PC-9 (cell line): Measurements from ENCODE around the gene DPH1. TPM values are rescaled to one million over a fixed set of nuclear protein-coding genes. Genes with fewer than 3 reads are reported as not detected.
A peak's percentile ranks its signal among the peaks of the same experiment; 100 is the strongest.

Experiments
- BruUV-seq: library from RNA; stranded (reverse); fragments of 400-500 nt; replicated peaks from 2 replicates; lab custom pipeline; 2021; lab: Mats Ljungman, UMichigan
- CTCF ChIA-PET: fragments of 300-600 bp; sonication (Branson Sonifier 250); formaldehyde crosslinking; loops from one replicate; lab custom pipeline; 2022; ENCODE audit warnings: antibody characterized with exemption; lab: Charles Lee
- POLR2A ChIA-PET: fragments of 300-600 bp; sonication (Branson Sonifier 250); formaldehyde crosslinking; loops from one replicate; lab custom pipeline; 2022; ENCODE audit warnings: antibody characterized with exemption; ENCODE audit not compliant: unreplicated experiment; lab: Charles Lee
- DNase-seq, 2 experiments: peaks; one replicate each; pipeline versions ENCODE4 v3.0.0 to v3.0.0-alpha.2; 2015 to 2022; ENCODE audit warnings: mixed read lengths in 1 of 2
- H2AFZ ChIP-seq: fragments of 200-600 bp; sonication (generic); 2 replicates; pipeline ENCODE4 v1.8.1; 2017; ENCODE audit warnings: antibody characterized with exemption
- H3F3A ChIP-seq: fragments of 200-600 bp; sonication (generic); 2 replicates; pipeline ENCODE4 v1.8.1; 2017; ENCODE audit warnings: antibody characterized with exemption, mild to moderate bottlenecking, low read depth; ENCODE audit not compliant: insufficient read depth
- H3K27ac ChIP-seq: fragments of 200-600 bp; sonication (generic); 2 replicates; pipeline ENCODE4 v1.6.1; 2016; ENCODE audit warnings: mixed run types
- H3K27me3 ChIP-seq: fragments of 200-600 bp; sonication (generic); 2 replicates; pipeline ENCODE4 v1.6.1; 2016; ENCODE audit warnings: low read depth, mixed run types; ENCODE audit not compliant: insufficient read depth
- H3K36me3 ChIP-seq: fragments of 200-600 bp; sonication (generic); 2 replicates; pipeline ENCODE4 v1.6.1; 2016; ENCODE audit warnings: low read depth, mixed run types
- H3K4me1 ChIP-seq: fragments of 200-600 bp; sonication (generic); replicated peaks from 2 replicates; pipeline ENCODE4 v1.6.1; 2016; ENCODE audit warnings: mixed run types; ENCODE audit not compliant: insufficient read depth
- H3K4me2 ChIP-seq: fragments of 200-600 bp; sonication (generic); 2 replicates; pipeline ENCODE4 v1.6.1; 2017; ENCODE audit warnings: mixed run types
- H3K4me3 ChIP-seq: fragments of 200-600 bp; sonication (generic); 2 replicates; pipeline ENCODE4 v1.6.1; 2016; ENCODE audit warnings: mixed run types
- H3K79me2 ChIP-seq: fragments of 200-600 bp; sonication (generic); 2 replicates; pipeline ENCODE4 v1.6.1; 2017; ENCODE audit warnings: low read depth, mixed run types
- H3K9me2 ChIP-seq: fragments of 200-600 bp; sonication (generic); 2 replicates; pipeline ENCODE4 v1.8.1; 2017; ENCODE audit warnings: mild to moderate bottlenecking; ENCODE audit not compliant: insufficient read depth
- H3K9me3 ChIP-seq: fragments of 200-600 bp; sonication (generic); 2 replicates; pipeline ENCODE4 v1.8.1; 2016; ENCODE audit warnings: low read depth; ENCODE audit not compliant: insufficient read depth
- H4K20me1 ChIP-seq: fragments of 200-600 bp; sonication (generic); 2 replicates; pipeline ENCODE4 v1.8.1; 2017; ENCODE audit not compliant: insufficient read depth
- EZH2 ChIP-seq: fragments of 200-600 bp; sonication (generic); IDR thresholded peaks from 2 replicates; pipeline ENCODE4 v1.8.0; 2017; ENCODE audit warnings: antibody characterized with exemption, low read depth
- intact Hi-C: fragments of 100-400 bp; cut with micrococcal nuclease; formaldehyde crosslinking; loops from one replicate; pipeline ENCODE4 v1.10.0; 2022; ENCODE audit not compliant: unreplicated experiment
- total RNA-seq: library from RNA; stranded (reverse); gene quantifications from 2 replicates; pipeline ENCODE4 v1.2.3, GENCODE V29; 2021
- TF ChIP-seq, protein P1 (sequence below): fragments of 200-600 bp; sonication (generic); conservative IDR thresholded peaks from 2 replicates; pipeline ENCODE4 v1.6.1; 2017; ENCODE audit warnings: mixed run types, antibody characterized with exemption, mild to moderate bottlenecking, moderate library complexity

The DPH1 gene
- total RNA-seq, 1 experiment from 2014 or later: 36.7 TPM

GRCh38 chr17:2049333-2050299, 19.7 kb downstream of the DPH1 start:
- POLR2A ChIA-PET: interaction anchor here (0.7 kb wide), 1 partner anchor 42 kb away, joined by 3 read pairs; no protein-coding TSS in a partner anchor
- BruUV-seq: TSS peak; percentile 47
- Histone ChIP-seq H2AFZ (peak overlapping the region; percentile 91), H3K36me3 (no peaks in the 10 kb centered on the region), H3K27me3 (peaks cover 12% of the 10 kb centered on the region), H3K4me3 (peak overlapping the region; percentile 87), H3K9me3 (no peaks in the 10 kb centered on the region), H3F3A (peaks cover 20% of the 10 kb centered on the region), H4K20me1 (no peaks in the 10 kb centered on the region), H3K79me2 (0 out of 2 replicates have a peak, but pooled peaks cover 3% of the 10 kb centered on the region), H3K9me2 (no peaks in the 10 kb centered on the region), H3K4me1 (peaks cover 20% of the 10 kb centered on the region), H3K27ac (no peak overlapping the region), H3K4me2 (peak overlapping the region; percentile 100)
- intact Hi-C loops: loop anchor here (5.0 kb wide), 3 partner anchors 233 to 353 kb away; partner anchors contain the start of gene MNT
- TF ChIP-seq, protein P1, sequence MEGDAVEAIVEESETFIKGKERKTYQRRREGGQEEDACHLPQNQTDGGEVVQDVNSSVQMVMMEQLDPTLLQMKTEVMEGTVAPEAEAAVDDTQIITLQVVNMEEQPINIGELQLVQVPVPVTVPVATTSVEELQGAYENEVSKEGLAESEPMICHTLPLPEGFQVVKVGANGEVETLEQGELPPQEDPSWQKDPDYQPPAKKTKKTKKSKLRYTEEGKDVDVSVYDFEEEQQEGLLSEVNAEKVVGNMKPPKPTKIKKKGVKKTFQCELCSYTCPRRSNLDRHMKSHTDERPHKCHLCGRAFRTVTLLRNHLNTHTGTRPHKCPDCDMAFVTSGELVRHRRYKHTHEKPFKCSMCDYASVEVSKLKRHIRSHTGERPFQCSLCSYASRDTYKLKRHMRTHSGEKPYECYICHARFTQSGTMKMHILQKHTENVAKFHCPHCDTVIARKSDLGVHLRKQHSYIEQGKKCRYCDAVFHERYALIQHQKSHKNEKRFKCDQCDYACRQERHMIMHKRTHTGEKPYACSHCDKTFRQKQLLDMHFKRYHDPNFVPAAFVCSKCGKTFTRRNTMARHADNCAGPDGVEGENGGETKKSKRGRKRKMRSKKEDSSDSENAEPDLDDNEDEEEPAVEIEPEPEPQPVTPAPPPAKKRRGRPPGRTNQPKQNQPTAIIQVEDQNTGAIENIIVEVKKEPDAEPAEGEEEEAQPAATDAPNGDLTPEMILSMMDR: no peak
- no peak for TF ChIP-seq EZH2
- DNase-seq: peak in 1 of 2 experiments; percentile 87
- CTCF ChIA-PET: no interaction called here

- H2AFZ ChIP-seq: 0 out of 2 replicates have a peak overlapping the region, but pooled peaks have one; percentile 64
- TF ChIP-seq, protein P1: no peak
- TF ChIP-seq EZH2: no peak
- H3K36me3 ChIP-seq: no peaks in the 10 kb centered on the region
- peaks cover 14% of the 10 kb centered on the region for H3K4me1 ChIP-seq
- H3K27me3 ChIP-seq: peaks cover 12% of the 10 kb centered on the region
- H3K4me2 ChIP-seq: peak overlapping the region; percentile 87
- no peak overlapping the region for H3K27ac ChIP-seq
- H3K9me3 ChIP-seq: no peaks in the 10 kb centered on the region
- POLR2A ChIA-PET: interaction anchor here (0.6 kb wide), 1 partner anchor 341 kb away, joined by 7 read pairs; no protein-coding TSS in a partner anchor
- no peaks in the 10 kb centered on the region for H4K20me1 ChIP-seq
- peak in 1 of 2 experiments; percentile 55 for DNase-seq
- CTCF ChIA-PET: interaction anchor here (0.6 kb wide), 2 partner anchors 198 to 334 kb away, joined by 4 to 11 read pairs; no protein-coding TSS in a partner anchor
- peak overlapping the region; percentile 64; the same call in 1 of the 2 replicates for H3K4me3 ChIP-seq
- no peaks in the 10 kb centered on the region for H3K9me2 ChIP-seq
- H3F3A ChIP-seq: peaks cover 14% of the 10 kb centered on the region
- BruUV-seq: no TSS peak
- H3K79me2 ChIP-seq: 0 out of 2 replicates have a peak, but pooled peaks cover 3% of the 10 kb centered on the region
- intact Hi-C loops: loop anchor here (5.0 kb wide), 3 partner anchors 232 to 352 kb away; partner anchors contain the start of gene MNT
Observed at GRCh38 chr17:2050300-2051060, 20.5 kb downstream of the DPH1 start.
